ENCODE results near the gene PCMTD2.

- TF ChIP-seq CTCF (tag by site-specific recombination; IDR thresholded peaks at IDR 0.05), result no peak
- no peak for TF ChIP-seq ZNF114 (tag by site-specific recombination; IDR thresholded peaks at IDR 0.05)
- TF ChIP-seq GFI1B (tag by site-specific recombination; IDR thresholded peaks at IDR 0.05), result no peak
- no peak for TF ChIP-seq ZNF138 (tag by site-specific recombination; IDR thresholded peaks at IDR 0.05; ENCODE audit: borderline replicate concordance)
- no peak for TF ChIP-seq ZFP41 (tag by site-specific recombination; IDR thresholded peaks at IDR 0.05; ENCODE audit: borderline replicate concordance)
- no peak for TF ChIP-seq ZFP3 (tag by site-specific recombination; IDR thresholded peaks at IDR 0.05; ENCODE audit: low read depth)
- TF ChIP-seq ZBTB8A (tag by site-specific recombination; IDR thresholded peaks at IDR 0.05), result no peak
Observed at GRCh38 chr20:64283646-64284045, 28.1 kb downstream of the PCMTD2 start.
